ENCODE results near the gene TCTN1.
"Not testable (repeated sequence)": the region's sequence is repeated elsewhere in the genome, so short reads cannot be mapped to it uniquely, and the experiment has no call there.

TCTN1 gene

DNA sequence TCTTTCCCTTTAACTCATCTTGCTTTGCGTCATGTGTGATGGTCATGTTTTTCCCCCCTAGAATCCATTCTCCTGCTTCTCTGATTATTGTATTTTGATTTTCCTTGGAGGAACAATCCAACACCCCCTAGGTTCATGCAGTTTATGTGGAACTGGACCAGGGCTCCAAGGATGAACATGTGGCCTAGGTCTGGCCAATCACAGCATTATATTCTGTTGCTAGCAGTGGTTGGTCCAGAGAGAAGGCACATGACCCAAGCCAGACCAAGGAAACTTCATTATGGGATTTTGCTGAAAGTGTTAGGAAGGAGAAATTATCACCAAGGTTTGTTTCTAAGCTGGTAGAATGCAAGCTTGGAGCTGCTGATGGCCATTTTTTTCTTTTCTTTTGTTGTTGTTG lies 23.9 kb upstream of the TCTN1 start:
- TF ChIP-seq, protein P1, sequence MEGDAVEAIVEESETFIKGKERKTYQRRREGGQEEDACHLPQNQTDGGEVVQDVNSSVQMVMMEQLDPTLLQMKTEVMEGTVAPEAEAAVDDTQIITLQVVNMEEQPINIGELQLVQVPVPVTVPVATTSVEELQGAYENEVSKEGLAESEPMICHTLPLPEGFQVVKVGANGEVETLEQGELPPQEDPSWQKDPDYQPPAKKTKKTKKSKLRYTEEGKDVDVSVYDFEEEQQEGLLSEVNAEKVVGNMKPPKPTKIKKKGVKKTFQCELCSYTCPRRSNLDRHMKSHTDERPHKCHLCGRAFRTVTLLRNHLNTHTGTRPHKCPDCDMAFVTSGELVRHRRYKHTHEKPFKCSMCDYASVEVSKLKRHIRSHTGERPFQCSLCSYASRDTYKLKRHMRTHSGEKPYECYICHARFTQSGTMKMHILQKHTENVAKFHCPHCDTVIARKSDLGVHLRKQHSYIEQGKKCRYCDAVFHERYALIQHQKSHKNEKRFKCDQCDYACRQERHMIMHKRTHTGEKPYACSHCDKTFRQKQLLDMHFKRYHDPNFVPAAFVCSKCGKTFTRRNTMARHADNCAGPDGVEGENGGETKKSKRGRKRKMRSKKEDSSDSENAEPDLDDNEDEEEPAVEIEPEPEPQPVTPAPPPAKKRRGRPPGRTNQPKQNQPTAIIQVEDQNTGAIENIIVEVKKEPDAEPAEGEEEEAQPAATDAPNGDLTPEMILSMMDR (IDR thresholded peaks at IDR 0.05; ENCODE audit: control insufficient read depth, extremely low read depth, insufficient read depth), result no peak
- no peak overlapping the region for H3K4me3 ChIP-seq (ENCODE audit: low read depth, low read length)
- no peak for DNase-seq (ENCODE audit: low read depth)

DNA sequence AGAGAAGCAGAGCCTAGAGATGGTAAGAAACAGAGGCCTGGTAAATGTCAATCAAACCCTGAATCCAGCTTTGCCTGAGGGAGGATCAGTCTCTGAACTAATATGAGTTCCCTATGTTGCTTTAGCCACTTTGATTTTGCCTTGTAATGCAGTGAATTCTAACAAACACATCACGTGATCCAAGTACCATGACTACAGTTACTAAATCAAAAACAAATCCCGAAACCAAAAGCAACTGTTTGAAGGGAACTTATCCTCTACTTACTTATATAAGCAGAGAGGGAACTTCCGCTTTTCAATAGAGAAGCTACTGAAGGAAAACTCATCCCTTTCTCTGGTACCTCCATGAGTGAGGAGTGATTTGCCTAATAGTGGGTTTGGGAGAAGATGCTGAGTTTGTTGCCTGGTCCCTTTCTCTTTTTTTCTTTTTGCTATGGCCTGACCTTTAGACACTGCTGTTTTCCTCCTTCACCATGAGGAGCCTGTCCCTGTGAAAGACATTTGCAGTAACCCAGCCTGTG lies 23.1 kb upstream of the TCTN1 start:
- TF ChIP-seq, protein P1 (IDR thresholded peaks at IDR 0.05; ENCODE audit: control insufficient read depth, extremely low read depth, insufficient read depth), result no peak
- no peak overlapping the region for H3K4me3 ChIP-seq (ENCODE audit: low read depth, low read length)
- no peak for DNase-seq (ENCODE audit: low read depth)

DNA sequence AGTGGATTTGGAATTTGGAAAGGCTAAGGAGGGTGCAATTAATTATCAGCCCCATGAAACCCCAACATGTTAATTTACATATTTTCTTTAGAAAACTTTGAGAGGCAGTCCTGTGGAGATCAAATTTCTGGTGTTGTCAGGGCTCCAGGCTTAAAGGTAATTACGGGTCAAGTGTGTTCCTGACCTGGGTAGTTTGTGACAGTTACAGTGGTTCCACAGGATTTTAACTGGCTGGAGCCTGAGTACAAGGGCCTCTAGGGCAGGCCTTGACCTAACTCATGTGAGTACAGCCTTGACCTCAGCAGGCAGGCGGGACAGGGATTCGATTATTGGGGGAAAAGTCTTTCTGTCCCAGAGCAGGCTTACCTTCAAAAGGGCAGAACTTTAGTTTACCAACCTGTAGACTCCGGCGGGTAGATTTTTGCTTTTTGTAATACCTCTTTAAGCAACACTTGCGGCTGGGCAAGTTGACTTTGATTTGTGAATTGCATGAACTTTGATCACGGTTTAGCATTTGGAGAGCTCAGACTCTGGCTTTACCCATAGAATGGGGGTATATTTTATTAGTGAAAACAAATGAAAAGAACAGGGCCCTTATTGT lies 22.4 kb upstream of the TCTN1 start:
- no peak overlapping the region for H3K4me3 ChIP-seq (ENCODE audit: low read depth, low read length)
- TF ChIP-seq, protein P1 (IDR thresholded peaks at IDR 0.05; ENCODE audit: control insufficient read depth, extremely low read depth, insufficient read depth), result no peak
- no peak for DNase-seq (ENCODE audit: low read depth)

DNA sequence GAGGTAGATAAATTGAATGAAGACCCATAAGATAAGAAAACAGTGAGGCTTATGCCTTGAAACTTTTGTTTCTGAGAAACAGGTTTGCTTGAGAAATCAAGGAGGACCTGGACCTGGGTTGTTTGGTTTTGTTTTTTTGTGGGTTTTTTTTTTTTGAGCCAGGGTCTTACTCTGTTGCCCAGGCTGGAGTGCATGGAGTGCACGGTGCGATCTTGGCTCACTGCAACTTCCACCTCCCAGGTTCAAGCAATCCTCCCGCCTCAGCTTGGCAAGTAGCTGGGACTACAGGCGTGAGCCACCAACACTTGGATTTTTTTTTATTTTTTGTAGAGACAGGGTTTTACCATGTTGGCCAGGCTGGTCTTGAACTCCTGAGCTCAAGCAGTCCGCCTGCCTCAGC lies 21.9 kb upstream of the TCTN1 start:
- DNase-seq (ENCODE audit: low read depth), result no peak
- TF ChIP-seq, protein P1 (IDR thresholded peaks at IDR 0.05; ENCODE audit: control insufficient read depth, extremely low read depth, insufficient read depth), result no peak

DNA sequence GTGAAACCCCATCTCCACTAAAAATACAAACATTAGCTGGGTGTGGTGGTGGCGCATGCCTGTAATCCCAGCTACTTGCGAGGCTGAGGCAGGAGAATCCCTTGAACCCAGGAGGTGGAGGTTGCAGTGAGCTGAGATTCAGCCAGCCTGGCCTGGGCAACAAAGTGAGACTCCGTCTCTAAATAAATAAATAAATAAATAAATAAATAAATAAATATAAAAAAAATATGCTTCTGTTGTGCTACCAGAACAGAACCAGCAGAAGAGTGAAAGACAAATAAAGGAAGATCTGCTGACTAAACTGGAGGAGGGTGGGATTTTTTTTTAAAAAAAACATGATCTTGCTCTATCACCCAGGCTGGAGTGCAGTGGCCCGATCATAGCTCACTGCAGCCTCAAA lies 21.0 kb upstream of the TCTN1 start:
- H3K4me3 ChIP-seq (ENCODE audit: low read depth, low read length); DNase-seq (ENCODE audit: low read depth): not testable (repeated sequence)

More for the DNA sequence above, 21.9 kb upstream of the TCTN1 start:
- H3K4me3 ChIP-seq (ENCODE audit: low read depth, low read length), result no peak overlapping the region

DNA sequence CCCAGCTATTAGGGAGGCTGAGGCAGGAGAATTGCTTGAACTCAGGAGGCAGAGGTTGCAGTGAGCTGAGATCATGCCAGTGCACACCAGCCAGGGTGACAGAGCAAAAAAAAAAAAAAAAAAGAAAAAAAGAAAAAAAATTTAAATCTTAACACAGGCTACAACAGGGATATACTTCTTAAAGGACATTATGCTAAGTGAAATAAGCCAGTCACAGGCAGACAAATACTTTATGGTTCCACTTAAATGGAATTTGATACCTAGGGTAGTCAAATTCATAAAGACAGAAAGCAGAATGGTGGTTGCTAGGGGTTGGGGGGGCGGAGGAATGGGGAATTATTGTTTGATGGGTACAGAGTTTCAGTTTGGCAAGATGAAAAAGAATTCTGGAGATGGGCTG lies 16.0 kb upstream of the TCTN1 start:
- no peak overlapping the region for H3K4me3 ChIP-seq (ENCODE audit: low read depth, low read length)
- DNase-seq (ENCODE audit: low read depth), result no peak
- TF ChIP-seq, protein P1 (IDR thresholded peaks at IDR 0.05; ENCODE audit: control insufficient read depth, extremely low read depth, insufficient read depth), result no peak

DNA sequence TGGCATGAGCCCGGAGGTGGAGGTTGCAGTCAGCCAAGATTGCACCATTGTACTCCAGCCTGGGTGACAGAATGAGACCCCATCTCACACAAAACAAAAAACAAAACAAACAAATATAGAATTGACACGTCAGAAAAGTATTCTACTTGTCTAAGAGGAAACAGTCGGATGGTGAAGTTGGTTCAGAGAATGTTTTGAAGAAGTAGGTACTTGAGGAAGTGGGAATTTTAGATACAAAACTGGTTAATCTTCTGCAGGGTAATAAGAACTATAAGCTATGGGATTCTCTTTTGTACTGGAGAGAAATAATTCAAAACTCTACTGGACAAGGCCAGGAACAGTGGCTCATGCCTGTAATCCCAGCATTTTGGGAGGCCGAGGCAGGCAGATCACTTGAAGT lies 14.6 kb upstream of the TCTN1 start:
- TF ChIP-seq, protein P1 (IDR thresholded peaks at IDR 0.05; ENCODE audit: control insufficient read depth, extremely low read depth, insufficient read depth), result no peak
- no peak overlapping the region for H3K4me3 ChIP-seq (ENCODE audit: low read depth, low read length)
- no peak for DNase-seq (ENCODE audit: low read depth)
